Measurements from ENCODE around the gene VPS13D. TPM values are rescaled to one million over a fixed set of nuclear protein-coding genes. Genes with fewer than 3 reads are reported as not detected.

VPS13D gene
- polyA plus RNA-seq, 3 donors from 2014 or later: 4.2 to 9.9 (median 6.6) TPM

DNA sequence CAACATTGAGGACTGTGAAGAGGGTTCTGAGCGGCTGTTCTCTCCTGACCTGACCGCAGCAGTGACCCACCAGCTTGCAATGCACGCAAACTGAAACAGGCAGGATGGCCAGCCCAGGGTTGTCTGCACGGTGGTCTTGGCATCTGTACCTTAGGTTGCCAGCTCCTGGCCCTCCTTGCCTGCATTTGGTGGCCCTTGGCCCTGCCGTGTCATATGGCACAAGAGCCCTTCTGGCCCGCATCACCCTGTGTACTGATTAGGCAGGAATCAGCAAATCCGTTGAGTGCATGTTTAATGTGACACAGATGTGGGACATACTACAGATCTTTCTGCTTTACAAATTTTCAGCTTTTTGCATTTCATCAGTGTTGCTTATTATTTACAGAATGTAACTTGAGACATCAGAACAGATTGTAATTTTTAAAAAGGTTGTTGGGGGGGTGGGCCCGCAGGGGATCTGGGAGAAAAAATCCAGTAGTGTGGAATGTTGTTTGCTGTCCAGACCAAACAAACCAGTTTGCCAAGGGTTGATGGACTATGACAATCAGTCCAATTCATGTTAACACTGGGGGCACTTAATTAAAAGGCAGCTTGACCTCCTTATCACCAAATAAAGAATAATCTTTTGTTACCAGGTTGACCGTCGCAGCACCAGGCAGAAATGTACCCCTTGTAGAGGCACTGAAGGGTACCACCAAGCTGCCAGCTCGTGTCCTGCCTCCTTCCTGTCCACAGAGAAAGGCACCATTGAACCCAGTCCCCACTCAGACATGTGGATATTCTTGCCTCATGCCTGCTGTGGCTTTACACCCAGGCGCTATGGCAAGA, 255.6 kb downstream of the VPS13D start:
- no peak for DNase-seq
- Mint-ChIP-seq H3K4me1 (peaks cover 17 to 18% of the 10 kb centered on the region in 2 donors), H3K36me3 (peaks cover 14 to 37% (median 22%) of the 10 kb centered on the region in 3 donors), H3K9me3 (no peaks in the 10 kb centered on the region), H3K4me3 (no peak overlapping the region), H3K27me3 (ENCODE audit: low read depth in 3 of 3) (no peaks in the 10 kb centered on the region), H3K27ac (peak overlapping the region in 1 of 6 donors; percentile 71)

DNA sequence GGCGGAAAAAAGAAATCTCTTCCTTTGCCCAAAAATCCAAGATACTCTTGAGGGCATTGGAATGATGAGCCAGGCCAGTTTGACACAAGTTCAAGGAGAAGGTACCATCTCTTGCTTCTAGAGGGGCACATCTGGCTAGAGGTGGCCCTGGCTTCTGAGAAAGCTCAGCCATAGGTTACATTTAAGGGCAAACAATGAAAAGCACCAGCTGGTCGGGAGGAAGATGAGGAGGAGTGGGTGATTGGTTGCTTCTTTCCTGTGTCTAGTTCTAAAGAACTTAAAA, 256.2 kb downstream of the VPS13D start:
- H3K36me3 Mint-ChIP-seq: peaks cover 14 to 37% (median 22%) of the 10 kb centered on the region in 3 donors

DNA sequence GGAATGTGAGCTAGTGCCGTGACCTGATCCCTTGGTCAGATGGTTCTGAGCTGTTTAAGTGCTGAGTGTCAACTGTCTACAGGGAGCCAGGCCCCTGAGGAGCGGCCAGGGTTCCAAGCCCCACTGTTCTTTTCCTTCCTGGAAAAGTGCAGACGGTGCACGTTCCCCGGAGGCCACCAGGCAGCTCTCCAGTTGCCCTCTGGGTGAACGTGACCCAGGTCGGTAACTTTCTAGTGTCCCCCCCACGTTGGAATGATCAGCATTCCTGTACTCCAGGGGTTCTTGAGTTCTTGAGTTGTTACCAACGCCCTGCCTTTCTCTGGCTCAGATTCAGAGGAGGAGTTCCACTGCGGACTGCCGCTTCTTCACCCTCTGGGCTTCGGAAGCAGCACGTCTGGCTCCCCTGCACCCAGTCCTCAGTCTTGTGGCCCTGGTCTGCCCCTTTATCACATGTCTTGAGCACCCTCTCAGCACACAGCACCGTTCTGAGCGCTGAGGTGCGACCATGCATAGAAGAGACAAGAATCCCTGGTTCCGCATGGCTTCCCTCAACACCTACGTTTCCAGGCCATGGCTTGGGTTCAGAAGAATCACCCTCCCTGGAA, 256.7 kb downstream of the VPS13D start:
- H3K36me3 Mint-ChIP-seq: peaks cover 14 to 37% (median 26%) of the 10 kb centered on the region in 3 donors

More for the DNA sequence above, 256.2 kb downstream of the VPS13D start:
- Mint-ChIP-seq H3K27me3 (ENCODE audit: low read depth in 3 of 3) (no peaks in the 10 kb centered on the region), H3K9me3 (no peaks in the 10 kb centered on the region), H3K4me3 (no peak overlapping the region), H3K4me1 (peaks cover 11 to 13% of the 10 kb centered on the region in 2 donors), H3K27ac (peak overlapping the region in 1 of 6 donors; percentile 71)
- DNase-seq: no peak

GRCh38 chr1:12487520-12487919, 257.7 kb downstream of the VPS13D start:
- Mint-ChIP-seq H3K4me1 (no peaks in the 10 kb centered on the region), H3K27ac (no peak overlapping the region), H3K36me3 (peaks cover 14 to 35% (median 24%) of the 10 kb centered on the region in 3 donors), H3K4me3 (no peak overlapping the region), H3K9me3 (no peaks in the 10 kb centered on the region), H3K27me3 (ENCODE audit: low read depth in 3 of 3) (no peaks in the 10 kb centered on the region)
- DNase-seq: no peak

More for the DNA sequence above, 256.7 kb downstream of the VPS13D start:
- Mint-ChIP-seq H3K4me3 (no peak overlapping the region), H3K9me3 (no peaks in the 10 kb centered on the region), H3K4me1 (peaks cover 6 to 8% of the 10 kb centered on the region in 2 donors), H3K27ac (peak overlapping the region in 1 of 6 donors; percentile 71), H3K27me3 (ENCODE audit: low read depth in 3 of 3) (no peaks in the 10 kb centered on the region)
- no peak for DNase-seq

DNA sequence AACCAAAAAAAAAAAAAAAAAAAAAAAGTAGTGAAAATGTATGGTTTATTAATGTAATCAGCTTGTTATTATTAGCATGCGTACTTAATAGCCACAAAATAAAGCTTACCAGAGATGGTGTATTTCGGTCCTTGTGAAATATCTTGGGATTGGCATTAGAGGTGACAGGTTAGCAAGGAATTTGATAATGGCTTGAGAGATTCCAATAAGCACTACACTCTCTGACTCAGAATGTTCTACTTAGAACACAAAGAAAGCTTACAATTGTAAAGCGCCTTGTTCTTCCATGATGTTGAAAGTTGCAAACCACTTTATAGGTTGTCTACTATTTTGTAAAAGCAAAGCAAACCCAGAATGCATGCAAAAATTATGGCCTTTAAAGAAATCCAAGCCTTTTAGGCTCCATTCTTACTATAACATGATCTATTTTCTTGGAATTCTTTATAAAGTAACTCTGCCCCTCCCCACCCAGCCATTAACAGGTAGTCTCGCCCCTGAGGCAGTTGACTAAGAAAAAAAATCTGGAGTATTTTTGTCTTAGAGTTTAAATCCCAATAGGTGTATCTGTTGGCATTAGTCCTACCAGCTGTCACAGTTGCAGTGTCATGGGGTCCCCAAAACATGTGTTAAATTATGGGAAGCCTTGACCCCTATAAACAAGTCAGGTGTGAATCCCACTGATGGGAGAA, 259.0 kb downstream of the VPS13D start:
- peaks cover 0 to 5% of the 10 kb centered on the region in 2 donors for H3K4me1 Mint-ChIP-seq
- DNase-seq: no peak
- no peaks in the 10 kb centered on the region for H3K27me3 Mint-ChIP-seq (ENCODE audit: low read depth in 3 of 3)
- H3K4me3 Mint-ChIP-seq: no peak overlapping the region
- peaks cover 14 to 35% (median 28%) of the 10 kb centered on the region in 3 donors for H3K36me3 Mint-ChIP-seq
- H3K27ac Mint-ChIP-seq: no peak overlapping the region
- no peaks in the 10 kb centered on the region for H3K9me3 Mint-ChIP-seq

- Mint-ChIP-seq H3K4me3 (no peak overlapping the region), H3K27ac (no peak overlapping the region), H3K27me3 (ENCODE audit: low read depth in 3 of 3) (no peaks in the 10 kb centered on the region)
These were observed 260.8 kb downstream of the VPS13D start for GRCh38 chr1:12490532-12491142.

GRCh38 chr1:12491656-12492055, 261.8 kb downstream of the VPS13D start:
- H3K4me1 Mint-ChIP-seq: peaks cover 0 to 8% of the 10 kb centered on the region in 2 donors
- H3K36me3 Mint-ChIP-seq: peaks cover 4 to 19% (median 17%) of the 10 kb centered on the region in 3 donors
- H3K27me3 Mint-ChIP-seq (ENCODE audit: low read depth in 3 of 3): no peaks in the 10 kb centered on the region
- no peaks in the 10 kb centered on the region for H3K9me3 Mint-ChIP-seq
- DNase-seq: no peak
- H3K4me3 Mint-ChIP-seq: no peak overlapping the region
- no peak overlapping the region for H3K27ac Mint-ChIP-seq

More at GRCh38 chr1:12490532-12491142, 260.8 kb downstream of the VPS13D start:
- H3K4me1 Mint-ChIP-seq: peaks cover 0 to 8% of the 10 kb centered on the region in 2 donors
- H3K36me3 Mint-ChIP-seq: peaks cover 7 to 28% (median 23%) of the 10 kb centered on the region in 3 donors
- no peak for DNase-seq
- no peaks in the 10 kb centered on the region for H3K9me3 Mint-ChIP-seq

DNA sequence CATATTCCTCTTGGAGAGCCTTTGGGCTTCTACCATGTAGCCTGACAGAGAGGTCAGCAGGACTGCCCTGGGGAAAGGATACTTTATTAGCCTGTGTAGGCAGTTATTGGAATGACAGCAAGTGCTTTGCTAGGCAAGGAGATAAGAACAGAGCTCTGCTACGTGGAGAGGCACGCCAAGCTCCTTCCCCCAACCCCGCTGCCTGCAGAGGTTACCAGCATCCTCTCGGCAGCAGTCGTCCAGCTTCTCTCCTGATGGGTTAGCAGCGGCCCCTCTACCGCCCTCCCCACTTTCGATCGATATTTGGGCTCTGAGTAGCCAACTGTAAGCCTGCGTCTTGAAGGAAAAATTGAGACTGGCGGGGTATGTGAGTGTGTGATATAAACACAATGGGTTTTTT, 265.9 kb downstream of the VPS13D start:
- H3K4me3 Mint-ChIP-seq: no peak overlapping the region
- no peak for DNase-seq
- peaks cover 21 to 42% (median 39%) of the 10 kb centered on the region in 3 donors for H3K36me3 Mint-ChIP-seq
- H3K9me3 Mint-ChIP-seq: no peaks in the 10 kb centered on the region
- H3K27ac Mint-ChIP-seq: no peak overlapping the region
- H3K4me1 Mint-ChIP-seq: peaks cover 0 to 8% of the 10 kb centered on the region in 2 donors
- H3K27me3 Mint-ChIP-seq (ENCODE audit: low read depth in 3 of 3): no peaks in the 10 kb centered on the region

DNA sequence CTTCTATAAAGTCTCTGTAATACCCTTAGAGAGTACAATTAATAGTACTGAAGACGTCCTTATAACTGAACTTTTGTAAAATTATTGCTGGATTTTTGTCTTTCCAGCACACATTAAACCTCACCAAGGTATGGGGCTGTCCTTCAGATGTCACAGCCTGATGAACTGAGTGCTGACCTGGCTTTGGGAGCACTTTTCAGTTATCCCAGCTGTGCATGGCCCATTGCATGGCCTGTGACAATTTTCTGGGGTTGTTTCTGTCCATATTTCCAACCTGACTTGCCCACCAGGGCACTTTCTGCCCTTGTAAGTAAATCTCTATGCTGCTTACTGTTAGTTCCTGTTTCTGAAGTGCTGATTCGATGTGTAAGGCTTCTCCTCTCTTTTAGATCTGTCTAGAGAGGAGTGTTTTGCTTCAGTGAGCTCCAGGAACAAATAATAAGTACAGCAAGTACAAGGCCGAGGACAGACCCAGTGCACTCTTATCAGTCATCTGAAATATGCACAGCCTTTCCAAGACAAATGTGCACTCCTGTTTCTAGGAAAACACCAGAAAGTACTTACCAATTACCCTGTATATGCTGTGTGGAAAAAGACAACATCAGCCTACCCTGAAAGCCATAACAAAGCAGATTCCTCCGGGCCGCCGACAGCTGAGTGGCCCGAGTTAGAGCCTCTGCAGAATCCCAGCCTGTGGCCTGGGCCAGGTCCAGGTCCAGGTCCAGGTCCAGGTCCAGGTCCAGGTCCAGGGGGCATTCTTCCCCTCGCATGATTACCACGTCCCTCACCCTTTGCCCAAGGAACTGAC, 266.5 kb downstream of the VPS13D start:
- Mint-ChIP-seq H3K27ac (peak overlapping the region in 3 of 6 donors; percentile 14 to 71 (median 22)), H3K9me3 (no peaks in the 10 kb centered on the region), H3K36me3 (peaks cover 21 to 40% (median 39%) of the 10 kb centered on the region in 3 donors), H3K4me1 (peaks cover 0 to 8% of the 10 kb centered on the region in 2 donors), H3K4me3 (no peak overlapping the region), H3K27me3 (ENCODE audit: low read depth in 3 of 3) (no peaks in the 10 kb centered on the region)
- DNase-seq: no peak

DNA sequence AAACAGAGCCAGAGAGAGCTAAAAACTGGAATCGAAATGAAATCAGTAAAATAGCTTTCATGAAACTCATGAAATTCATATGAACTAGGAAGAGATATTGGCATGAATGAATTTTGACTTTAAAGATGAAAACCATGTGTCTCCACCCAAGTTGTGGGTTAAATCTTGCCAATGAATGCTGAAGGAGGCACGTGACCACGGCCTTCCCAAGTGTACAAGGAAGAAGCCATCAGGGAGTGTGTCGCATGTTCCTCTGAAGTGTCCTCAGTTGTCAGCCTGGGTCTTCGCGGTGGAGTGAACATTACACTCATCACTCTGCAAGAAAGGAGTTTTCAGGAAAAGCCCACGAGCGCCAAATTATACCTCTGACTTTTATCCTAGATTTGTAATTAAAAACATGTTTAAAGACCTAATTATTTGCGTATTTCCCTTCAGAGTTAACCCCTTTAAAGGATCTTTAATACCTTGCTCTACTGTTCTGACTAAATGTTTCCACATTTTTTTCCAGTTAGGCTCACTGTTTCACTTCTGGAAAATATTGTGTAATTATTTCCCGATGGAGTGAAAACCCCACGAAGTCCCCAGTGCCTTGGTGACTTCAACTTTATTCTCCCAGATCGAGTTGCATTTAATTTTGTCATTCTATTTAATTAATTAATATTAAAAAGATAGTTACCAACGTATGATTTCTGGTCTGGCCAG, 269.9 kb downstream of the VPS13D start:
- Mint-ChIP-seq H3K9me3 (no peaks in the 10 kb centered on the region), H3K36me3 (peaks cover 21 to 50% (median 32%) of the 10 kb centered on the region in 3 donors), H3K27me3 (ENCODE audit: low read depth in 3 of 3) (no peaks in the 10 kb centered on the region), H3K4me1 (no peaks in the 10 kb centered on the region), H3K4me3 (no peak overlapping the region), H3K27ac (peak overlapping the region in 2 of 6 donors; percentile 4 to 12)
- no peak for DNase-seq

DNA sequence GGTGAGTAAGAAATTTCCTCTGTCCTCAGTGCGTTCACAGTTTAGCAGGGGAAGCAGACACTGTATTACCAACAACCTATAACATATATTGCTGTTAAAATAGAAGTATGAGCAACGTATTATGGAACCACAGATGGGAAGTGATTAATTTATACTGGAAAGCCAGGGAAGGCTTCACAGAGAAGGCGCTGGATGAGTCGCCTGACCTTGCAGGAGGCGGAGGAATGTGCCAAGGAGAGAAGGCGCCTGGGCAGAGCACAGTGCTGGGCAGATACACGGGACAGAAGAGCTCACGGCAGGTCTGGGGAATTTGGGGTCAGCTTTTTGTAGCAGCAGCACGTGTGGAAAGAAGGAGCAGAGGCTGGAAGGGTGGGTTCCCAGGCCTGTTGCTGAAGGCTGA, 271.8 kb downstream of the VPS13D start:
- Mint-ChIP-seq H3K9me3 (no peaks in the 10 kb centered on the region), H3K4me3 (no peak overlapping the region), H3K36me3 (peaks cover 21 to 61% (median 39%) of the 10 kb centered on the region in 3 donors), H3K27ac (peak overlapping the region in 3 of 6 donors; percentile 0 to 45 (median 27)), H3K4me1 (no peaks in the 10 kb centered on the region), H3K27me3 (ENCODE audit: low read depth in 3 of 3) (no peaks in the 10 kb centered on the region)
- no peak for DNase-seq

- H3K27me3 Mint-ChIP-seq (ENCODE audit: low read depth in 3 of 3): no peaks in the 10 kb centered on the region
- H3K4me3 Mint-ChIP-seq: no peak overlapping the region
- peaks cover 16 to 54% (median 32%) of the 10 kb centered on the region in 3 donors for H3K36me3 Mint-ChIP-seq
- H3K9me3 Mint-ChIP-seq: no peaks in the 10 kb centered on the region
- H3K4me1 Mint-ChIP-seq: no peaks in the 10 kb centered on the region
- DNase-seq: no peak
- peak overlapping the region in 3 of 6 donors; percentile 0 to 45 (median 27) for H3K27ac Mint-ChIP-seq
These were observed 272.7 kb downstream of the VPS13D start for GRCh38 chr1:12502336-12503109.
